Left kidney (tissue), 8 donors: ENCODE measurements around the gene RECK. TPM values are rescaled to one million over a fixed set of nuclear protein-coding genes. Genes with fewer than 3 reads are reported as not detected.
A peak's percentile ranks its signal among the peaks of the same experiment; 100 is the strongest.
"Not testable (repeated sequence)": the region's sequence is repeated elsewhere in the genome, so short reads cannot be mapped to it uniquely, and the experiment has no call there.

ENCODE experiments used
- DNase-seq: peaks from one replicate; pipeline ENCODE4 v3.0.0-alpha.2; 2013
- long read RNA-seq, 8 donors: transcript quantifications; one replicate each; lab custom pipeline, GENCODE V29; 2026
- polyA plus RNA-seq: library from polyadenylated mRNA; unstranded; fragments of 120-200 nt; gene quantifications from one replicate; pipeline ENCODE4 v1.2.1, GENCODE V29; 2013; ENCODE audit not compliant: insufficient read length

RECK gene
- 30.0 TPM for polyA plus RNA-seq
- long read RNA-seq, donor 1, full-length matches to known transcripts = 4 of 9 reads
- long read RNA-seq, donor 1, partial matches to known transcripts = 5 of 9 reads
- long read RNA-seq, donor 1, other reads (novel, unspliced or antisense) = 0 of 9 reads
- long read RNA-seq, donor 2, full-length matches to known transcripts = 4 of 4 reads
- long read RNA-seq, donor 2, partial matches to known transcripts = 0 of 4 reads
- long read RNA-seq, donor 2, other reads (novel, unspliced or antisense) = 0 of 4 reads
- long read RNA-seq, donor 3, full-length matches to known transcripts = 3 of 14 reads
- long read RNA-seq, donor 3, partial matches to known transcripts = 11 of 14 reads
- long read RNA-seq, donor 3, other reads (novel, unspliced or antisense) = 0 of 14 reads
- long read RNA-seq, donor 4 = 0 reads
- long read RNA-seq, donor 5, full-length matches to known transcripts = 1 of 1 reads
- long read RNA-seq, donor 5, partial matches to known transcripts = 0 of 1 reads
- long read RNA-seq, donor 5, other reads (novel, unspliced or antisense) = 0 of 1 reads
- long read RNA-seq, donor 6, full-length matches to known transcripts = 2 of 29 reads
- long read RNA-seq, donor 6, partial matches to known transcripts = 27 of 29 reads
- long read RNA-seq, donor 6, other reads (novel, unspliced or antisense) = 0 of 29 reads
- long read RNA-seq, donor 7, full-length matches to known transcripts = 4 of 4 reads
- long read RNA-seq, donor 7, partial matches to known transcripts = 0 of 4 reads
- long read RNA-seq, donor 7, other reads (novel, unspliced or antisense) = 0 of 4 reads
- long read RNA-seq, donor 8, full-length matches to known transcripts = 2 of 2 reads
- long read RNA-seq, donor 8, partial matches to known transcripts = 0 of 2 reads
- long read RNA-seq, donor 8, other reads (novel, unspliced or antisense) = 0 of 2 reads

- peak; percentile 78 for DNase-seq
Observed at GRCh38 chr9:36036780-36037548, at the start of gene RECK. TSS of gene RECK (plus strand) at chr9:36036913. CDS start at chr9:36036999, 86 bp downstream.

GRCh38 chr9:35990155-35990554 lies 46.6 kb upstream of the RECK start:
- DNase-seq = no peak

- not testable (repeated sequence) for DNase-seq
Observed at GRCh38 chr9:35993136-35993535, 43.6 kb upstream of the RECK start.

GRCh38 chr9:35993976-35994720 lies 42.6 kb upstream of the RECK start:
- DNase-seq = no peak

- no peak for DNase-seq
Observed at GRCh38 chr9:35994959-35995358, 41.8 kb upstream of the RECK start.

- DNase-seq = no peak
Observed at GRCh38 chr9:35996358-35996970, 40.2 kb upstream of the RECK start.

- DNase-seq = not testable (repeated sequence)
Observed at GRCh38 chr9:35997016-35997415, 39.7 kb upstream of the RECK start.

GRCh38 chr9:35998333-35998732 lies 38.4 kb upstream of the RECK start:
- no peak for DNase-seq

- DNase-seq = no peak
Observed at GRCh38 chr9:36005891-36006290, 30.8 kb upstream of the RECK start.

- no peak for DNase-seq
Observed at GRCh38 chr9:36006549-36007315, 30.0 kb upstream of the RECK start.

- DNase-seq = no peak
Observed at GRCh38 chr9:36007316-36007708, 29.4 kb upstream of the RECK start.

- no peak for DNase-seq
Observed at GRCh38 chr9:36007852-36008251, 28.9 kb upstream of the RECK start.

GRCh38 chr9:36008774-36009300 lies 27.9 kb upstream of the RECK start:
- peak; percentile 26 for DNase-seq

- DNase-seq = no peak
Observed at GRCh38 chr9:36011379-36011778, 25.3 kb upstream of the RECK start.

- no peak for DNase-seq
Observed at GRCh38 chr9:36017278-36017677, 19.4 kb upstream of the RECK start.

- DNase-seq = no peak
Observed at GRCh38 chr9:36018129-36018528, 18.6 kb upstream of the RECK start.

- DNase-seq = no peak
Observed at GRCh38 chr9:36018891-36019720, 17.6 kb upstream of the RECK start.

- DNase-seq = no peak
Observed at GRCh38 chr9:36021968-36022367, 14.7 kb upstream of the RECK start.
